RWPE2 (cell line): ENCODE measurements around the gene ZNF710.
"Not testable (repeated sequence)": the region's sequence is repeated elsewhere in the genome, so short reads cannot be mapped to it uniquely, and the experiment has no call there.

Experiments used
- ATAC-seq: fragments of 200-7000 bp; cut with Tn5 transposase; 3 replicates; pipeline ENCODE4 v1.9.1; 2021; ENCODE audit warnings: low read depth
- DNase-seq: peaks from one replicate; pipeline ENCODE4 v3.0.0-alpha.2; 2020; ENCODE audit warnings: low spot score
- H3K27ac ChIP-seq: fragments of 450-650 bp; 2 replicates; pipeline ENCODE4 v1.5.1; 2017; ENCODE audit warnings: mild to moderate bottlenecking; ENCODE audit not compliant: poor library complexity, severe bottlenecking
- H3K27me3 ChIP-seq: fragments of 250-450 bp; sonication (Bioruptor Pico); 2 replicates; pipeline ENCODE4 v1.5.1; 2021; ENCODE audit warnings: mild to moderate bottlenecking, moderate library complexity; ENCODE audit not compliant: insufficient read depth, poor library complexity, severe bottlenecking
- H3K36me3 ChIP-seq: fragments of 250-450 bp; sonication (Bioruptor Pico); 2 replicates; pipeline ENCODE4 v1.5.1; 2020; ENCODE audit warnings: low read depth, mild to moderate bottlenecking, moderate library complexity
- H3K4me1 ChIP-seq: fragments of 250-450 bp; sonication (Bioruptor Pico); 2 replicates; pipeline ENCODE4 v1.5.1; 2021; ENCODE audit warnings: mild to moderate bottlenecking, moderate library complexity; ENCODE audit not compliant: insufficient read depth, poor library complexity, severe bottlenecking
- H3K4me3 ChIP-seq: fragments of 250-450 bp; sonication (Bioruptor Pico); 2 replicates; pipeline ENCODE4 v1.5.1; 2021; ENCODE audit warnings: mild to moderate bottlenecking, moderate library complexity; ENCODE audit not compliant: severe bottlenecking
- H3K9me3 ChIP-seq: fragments of 250-450 bp; sonication (Bioruptor Pico); 2 replicates; pipeline ENCODE4 v1.5.1; 2021; ENCODE audit warnings: mild to moderate bottlenecking, moderate library complexity; ENCODE audit not compliant: severe bottlenecking
- TF ChIP-seq, protein P1 (sequence below): fragments of 450-650 bp; IDR thresholded peaks from one replicate; pipeline ENCODE4 v1.5.1; 2017; ENCODE audit warnings: mild to moderate bottlenecking, moderate library complexity; ENCODE audit not compliant: poor library complexity, severe bottlenecking

ZNF710 gene, protein sequence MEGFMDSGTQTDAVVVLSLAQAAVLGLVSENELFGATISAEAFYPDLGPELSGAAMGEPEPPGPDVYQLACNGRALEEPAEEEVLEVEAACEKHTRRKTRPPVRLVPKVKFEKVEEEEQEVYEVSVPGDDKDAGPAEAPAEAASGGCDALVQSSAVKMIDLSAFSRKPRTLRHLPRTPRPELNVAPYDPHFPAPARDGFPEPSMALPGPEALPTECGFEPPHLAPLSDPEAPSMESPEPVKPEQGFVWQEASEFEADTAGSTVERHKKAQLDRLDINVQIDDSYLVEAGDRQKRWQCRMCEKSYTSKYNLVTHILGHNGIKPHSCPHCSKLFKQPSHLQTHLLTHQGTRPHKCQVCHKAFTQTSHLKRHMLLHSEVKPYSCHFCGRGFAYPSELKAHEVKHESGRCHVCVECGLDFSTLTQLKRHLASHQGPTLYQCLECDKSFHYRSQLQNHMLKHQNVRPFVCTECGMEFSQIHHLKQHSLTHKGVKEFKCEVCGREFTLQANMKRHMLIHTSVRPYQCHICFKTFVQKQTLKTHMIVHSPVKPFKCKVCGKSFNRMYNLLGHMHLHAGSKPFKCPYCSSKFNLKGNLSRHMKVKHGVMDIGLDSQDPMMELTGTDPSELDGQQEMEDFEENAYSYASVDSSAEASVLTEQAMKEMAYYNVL

DNA sequence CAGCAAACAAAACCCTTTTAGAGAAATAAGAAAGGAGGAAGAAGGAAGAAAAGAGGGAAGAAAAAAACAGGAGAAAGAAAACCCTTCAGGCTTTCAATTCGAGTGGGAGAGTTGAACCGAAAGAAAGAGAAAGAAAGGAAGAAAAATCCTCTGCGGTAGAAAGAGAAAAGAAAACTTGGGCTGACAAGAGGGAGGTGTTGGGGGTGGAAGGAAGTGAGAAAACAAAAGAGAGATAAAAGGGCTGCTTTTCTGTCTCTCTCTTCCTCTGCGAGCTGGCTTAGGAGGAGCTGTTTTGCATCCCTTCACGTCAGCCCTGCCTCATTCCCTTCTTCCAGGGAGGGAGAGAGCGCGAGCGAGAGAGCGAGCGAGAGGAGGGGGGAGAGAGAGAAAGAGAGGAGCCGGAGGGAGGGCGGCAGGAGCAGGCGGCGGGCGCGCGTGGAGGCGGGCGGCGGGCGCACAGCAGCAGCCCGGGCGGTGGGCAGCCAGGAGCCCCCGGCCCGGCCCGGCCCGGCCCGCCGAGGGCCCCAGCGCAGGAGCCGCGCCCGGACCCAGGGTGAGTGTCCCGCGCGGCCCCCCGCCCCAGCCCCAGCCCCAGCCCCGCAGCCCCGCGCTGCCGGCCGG lies at the start of gene ZNF710:
Gene ZNF710, plus strand, starts transcription at position 263 of the 621 bp plus-strand sequence. CDS start 65,814 bp downstream, outside the sequence.
- TF ChIP-seq, protein P1, sequence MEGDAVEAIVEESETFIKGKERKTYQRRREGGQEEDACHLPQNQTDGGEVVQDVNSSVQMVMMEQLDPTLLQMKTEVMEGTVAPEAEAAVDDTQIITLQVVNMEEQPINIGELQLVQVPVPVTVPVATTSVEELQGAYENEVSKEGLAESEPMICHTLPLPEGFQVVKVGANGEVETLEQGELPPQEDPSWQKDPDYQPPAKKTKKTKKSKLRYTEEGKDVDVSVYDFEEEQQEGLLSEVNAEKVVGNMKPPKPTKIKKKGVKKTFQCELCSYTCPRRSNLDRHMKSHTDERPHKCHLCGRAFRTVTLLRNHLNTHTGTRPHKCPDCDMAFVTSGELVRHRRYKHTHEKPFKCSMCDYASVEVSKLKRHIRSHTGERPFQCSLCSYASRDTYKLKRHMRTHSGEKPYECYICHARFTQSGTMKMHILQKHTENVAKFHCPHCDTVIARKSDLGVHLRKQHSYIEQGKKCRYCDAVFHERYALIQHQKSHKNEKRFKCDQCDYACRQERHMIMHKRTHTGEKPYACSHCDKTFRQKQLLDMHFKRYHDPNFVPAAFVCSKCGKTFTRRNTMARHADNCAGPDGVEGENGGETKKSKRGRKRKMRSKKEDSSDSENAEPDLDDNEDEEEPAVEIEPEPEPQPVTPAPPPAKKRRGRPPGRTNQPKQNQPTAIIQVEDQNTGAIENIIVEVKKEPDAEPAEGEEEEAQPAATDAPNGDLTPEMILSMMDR: no peak
- no peaks in the 10 kb centered on the region for H3K27me3 ChIP-seq
- H3K9me3 ChIP-seq: no peaks in the 10 kb centered on the region
- ATAC-seq (no peak), DNase-seq (peak; percentile 51)
- H3K4me3 ChIP-seq: peak within 1 kb of the TSS; percentile 82
- peaks cover 18% of the 10 kb centered on the region for H3K36me3 ChIP-seq
- peaks cover 59% of the 10 kb centered on the region for H3K4me1 ChIP-seq
- peak within 1 kb of the TSS; percentile 99 for H3K27ac ChIP-seq

DNA sequence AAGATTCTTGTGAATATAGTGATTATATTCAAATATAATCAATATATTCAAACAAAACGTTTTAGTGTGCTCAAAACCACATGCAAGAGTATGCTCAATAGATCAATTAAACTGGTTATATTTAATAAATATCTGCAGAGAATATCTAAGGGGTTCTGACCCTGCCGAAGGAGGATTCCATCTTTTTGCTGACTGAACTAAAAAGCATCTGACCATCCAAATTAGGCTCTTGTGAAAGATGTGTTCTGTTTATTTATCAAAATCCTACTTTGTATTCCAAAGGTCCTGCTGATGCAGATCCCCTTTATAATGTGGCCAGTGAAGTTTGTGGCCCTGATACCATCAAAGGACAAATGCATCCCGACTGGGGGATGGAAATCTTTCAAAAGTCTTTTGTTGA lies 46.6 kb upstream of the ZNF710 start:
- H3K27me3 ChIP-seq: no peaks in the 10 kb centered on the region
- DNase-seq (no peak), ATAC-seq (no peak)
- TF ChIP-seq, protein P1: no peak
- H3K9me3 ChIP-seq: no peaks in the 10 kb centered on the region
- H3K36me3 ChIP-seq: no peaks in the 10 kb centered on the region
- H3K4me1 ChIP-seq: peaks cover 10% of the 10 kb centered on the region
- no peak overlapping the region for H3K4me3 ChIP-seq
- H3K27ac ChIP-seq: no peak overlapping the region

DNA sequence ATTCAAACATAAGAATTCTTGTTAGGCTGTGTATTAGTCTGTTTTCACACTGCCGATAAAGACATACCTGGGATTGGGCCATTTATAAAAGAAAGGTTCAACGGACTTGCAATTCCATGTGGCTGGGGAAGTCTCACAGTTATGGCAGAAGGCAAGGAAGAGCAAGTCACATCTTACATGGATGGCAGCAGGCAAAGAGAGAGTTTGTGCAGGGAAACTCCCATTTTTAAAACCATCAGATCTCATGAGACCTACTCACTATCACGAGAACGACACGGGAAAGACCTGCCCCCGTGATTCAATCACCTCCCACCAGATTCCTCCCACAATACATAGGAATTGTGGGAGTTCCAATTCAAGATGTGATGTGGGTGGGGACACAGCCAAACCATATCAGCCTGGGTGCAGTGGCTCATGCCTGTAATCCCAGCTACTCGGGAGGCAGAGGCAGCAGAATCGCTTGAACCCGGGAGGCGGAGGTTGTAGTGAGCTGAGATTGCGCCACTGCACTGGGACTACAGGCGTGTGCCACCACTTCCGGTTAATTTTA lies 45.6 kb upstream of the ZNF710 start:
- not testable (repeated sequence) for H3K4me3 ChIP-seq, DNase-seq, H3K36me3 ChIP-seq, H3K27ac ChIP-seq, H3K9me3 ChIP-seq, ATAC-seq, H3K27me3 ChIP-seq
- H3K4me1 ChIP-seq: peaks cover 10% of the 10 kb centered on the region

DNA sequence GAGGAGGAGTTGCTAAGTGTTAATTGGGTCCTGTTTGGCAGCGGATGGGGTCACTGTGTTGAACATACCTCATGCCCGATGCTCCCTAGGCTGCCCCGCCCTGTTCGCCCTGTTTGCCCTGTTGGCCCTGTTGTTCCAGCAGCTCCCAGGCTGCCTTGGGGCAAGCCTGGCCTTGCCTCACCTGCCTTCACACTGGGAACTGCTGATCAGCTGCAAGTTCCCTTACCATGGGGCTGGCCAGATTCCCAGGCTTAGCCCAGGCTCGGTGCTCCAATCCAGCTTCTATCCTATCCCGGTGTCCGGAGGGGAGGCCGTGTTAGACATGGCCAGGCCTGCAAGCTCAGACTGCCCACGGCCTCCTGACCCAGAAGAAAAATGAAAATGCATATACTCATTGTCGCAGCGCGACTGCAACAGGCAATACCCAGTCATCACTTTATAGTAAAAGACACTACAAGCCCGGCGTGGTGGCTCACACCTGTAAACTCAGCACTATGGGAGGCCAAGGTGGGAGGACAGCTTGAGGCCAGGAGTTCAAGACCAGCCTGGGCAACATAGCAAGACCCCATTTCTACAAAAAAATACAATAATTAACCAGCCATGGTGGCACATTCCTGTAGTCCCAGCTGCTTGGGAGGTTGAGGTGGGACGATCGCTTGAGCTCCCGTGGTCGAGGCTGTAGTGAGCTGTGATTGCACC lies 42.9 kb upstream of the ZNF710 start:
- H3K4me1 ChIP-seq: peaks cover 10% of the 10 kb centered on the region
- TF ChIP-seq, protein P1: no peak
- peak; percentile 80 for DNase-seq
- peak; percentile 92 for ATAC-seq
- H3K9me3 ChIP-seq: no peaks in the 10 kb centered on the region
- H3K4me3 ChIP-seq: no peak overlapping the region
- no peaks in the 10 kb centered on the region for H3K27me3 ChIP-seq
- H3K27ac ChIP-seq: peak overlapping the region; percentile 2
- H3K36me3 ChIP-seq: no peaks in the 10 kb centered on the region
